Measurements from ENCODE around the gene PLA2G3. TPM values are rescaled to one million over a fixed set of nuclear protein-coding genes. Genes with fewer than 3 reads are reported as not detected.

The PLA2G3 gene
- total and polyA plus RNA-seq, 2 experiments from 2014 or later = 1.1 to 7.3 TPM

GRCh38 chr22:31106731-31107177, 33.6 kb downstream of the PLA2G3 start:
- Histone ChIP-seq H3K36me3 (no peaks in the 10 kb centered on the region), H3K4me1 (ENCODE audit: low read depth) (peaks cover 4% of the 10 kb centered on the region), H3K27me3 (no peaks in the 10 kb centered on the region), H3K27ac (no peak overlapping the region), H3K9me3 (ENCODE audit: low read depth) (no peaks in the 10 kb centered on the region), H3K4me3 (peak overlapping the region; percentile 44)
- no peak for TF ChIP-seq CTCF (IDR thresholded peaks at IDR 0.05; ENCODE audit: low read depth, low read length)
- peak in 1 of 2 donors; percentile 58 for DNase-seq (ENCODE audit: low read depth in 1 of 2, low spot score in 1 of 2)

GRCh38 chr22:31106001-31106571, 34.2 kb downstream of the PLA2G3 start:
- H3K27me3 ChIP-seq = no peaks in the 10 kb centered on the region
- H3K27ac ChIP-seq = no peak overlapping the region
- H3K4me1 ChIP-seq (ENCODE audit: low read depth) = peaks cover 4% of the 10 kb centered on the region
- DNase-seq (ENCODE audit: low read depth in 1 of 2, low spot score in 1 of 2) = no peak
- no peaks in the 10 kb centered on the region for H3K36me3 ChIP-seq
- peak; percentile 7 for TF ChIP-seq CTCF (IDR thresholded peaks at IDR 0.05; ENCODE audit: low read depth, low read length)
- no peaks in the 10 kb centered on the region for H3K9me3 ChIP-seq (ENCODE audit: low read depth)
- H3K4me3 ChIP-seq = no peak overlapping the region

GRCh38 chr22:31105282-31105929, 34.9 kb downstream of the PLA2G3 start:
- no peak for TF ChIP-seq CTCF (IDR thresholded peaks at IDR 0.05; ENCODE audit: low read depth, low read length)
- H3K36me3 ChIP-seq = no peaks in the 10 kb centered on the region
- H3K27ac ChIP-seq = no peak overlapping the region
- peaks cover 4% of the 10 kb centered on the region for H3K4me1 ChIP-seq (ENCODE audit: low read depth)
- no peak for DNase-seq (ENCODE audit: low read depth in 1 of 2, low spot score in 1 of 2)
- no peak overlapping the region for H3K4me3 ChIP-seq
- no peaks in the 10 kb centered on the region for H3K27me3 ChIP-seq
- no peaks in the 10 kb centered on the region for H3K9me3 ChIP-seq (ENCODE audit: low read depth)

- no peaks in the 10 kb centered on the region for H3K27me3 ChIP-seq
- no peaks in the 10 kb centered on the region for H3K9me3 ChIP-seq (ENCODE audit: low read depth)
- DNase-seq (ENCODE audit: low read depth in 1 of 2, low spot score in 1 of 2) = no peak
- H3K4me3 ChIP-seq = no peak overlapping the region
- TF ChIP-seq CTCF (IDR thresholded peaks at IDR 0.05; ENCODE audit: low read depth, low read length) = peak; percentile 32
- peaks cover 4% of the 10 kb centered on the region for H3K4me1 ChIP-seq (ENCODE audit: low read depth)
- no peak overlapping the region for H3K27ac ChIP-seq
- no peaks in the 10 kb centered on the region for H3K36me3 ChIP-seq
Measured at GRCh38 chr22:31104869-31105268, 35.4 kb downstream of the PLA2G3 start.

GRCh38 chr22:31103899-31104694, 36.2 kb downstream of the PLA2G3 start:
- Histone ChIP-seq H3K4me1 (ENCODE audit: low read depth) (peaks cover 4% of the 10 kb centered on the region), H3K4me3 (no peak overlapping the region), H3K9me3 (ENCODE audit: low read depth) (no peaks in the 10 kb centered on the region), H3K27ac (no peak overlapping the region), H3K36me3 (no peaks in the 10 kb centered on the region), H3K27me3 (no peaks in the 10 kb centered on the region)
- TF ChIP-seq CTCF (IDR thresholded peaks at IDR 0.05; ENCODE audit: low read depth, low read length) = no peak
- DNase-seq (ENCODE audit: low read depth in 1 of 2, low spot score in 1 of 2) = no peak
